CD8-positive, alpha-beta memory T cell (primary cell): ENCODE data around the gene ZBTB2. TPM values are rescaled to one million over a fixed set of nuclear protein-coding genes. Genes with fewer than 3 reads are reported as not detected.
A peak's percentile ranks its signal among the peaks of the same experiment; 100 is the strongest.

Experiments used
- CTCF ChIA-PET: fragments of 350-600 bp; sonication (Branson Sonifier 250); formaldehyde crosslinking; loops from one replicate; lab custom pipeline; 2021; ENCODE audit warnings: antibody characterized with exemption; lab: Charles Lee
- POLR2A ChIA-PET: fragments of 350-600 bp; sonication (Branson Sonifier 250); formaldehyde crosslinking; loops from one replicate; lab custom pipeline; 2021; ENCODE audit warnings: antibody characterized with exemption; lab: Charles Lee
- DNase-seq, 5 donors: peaks; one replicate each; pipeline versions ENCODE4 v3.0.0 to v3.0.0-alpha.2; 2020 to 2022; ENCODE audit warnings: mixed read lengths in 1 of 5
- H3K27ac ChIP-seq: one replicate; pipeline ENCODE4 v1.7.0; 2013; ENCODE audit warnings: low read depth, mild to moderate bottlenecking, low read length, moderate library complexity
- H3K27me3 ChIP-seq: 2 replicates; pipeline ENCODE4 v1.7.0; 2013; ENCODE audit warnings: low read length, mild to moderate bottlenecking; ENCODE audit not compliant: insufficient read depth, poor library complexity, severe bottlenecking
- H3K36me3 ChIP-seq: 2 replicates; pipeline ENCODE4 v1.7.0; 2013; ENCODE audit warnings: mild to moderate bottlenecking, low read length, moderate library complexity; ENCODE audit not compliant: insufficient read depth
- H3K4me1 ChIP-seq: 2 replicates; pipeline ENCODE4 v1.7.0; 2013; ENCODE audit warnings: mild to moderate bottlenecking, low read length, moderate library complexity; ENCODE audit not compliant: insufficient read depth
- H3K4me3 ChIP-seq: 2 replicates; pipeline ENCODE4 v1.7.0; 2013; ENCODE audit warnings: mild to moderate bottlenecking, low read length
- H3K9me3 ChIP-seq: 2 replicates; pipeline ENCODE4 v1.7.0; 2013; ENCODE audit warnings: mild to moderate bottlenecking, low read length
- H3K27ac Mint-ChIP-seq, 8 donors: one replicate each; pipeline ENCODE4 v1.8.0; 2020 to 2021; ENCODE audit warnings: mixed read lengths in 8 of 8, mild to moderate bottlenecking in 6 of 8, inconsistent platforms in 3 of 8, moderate library complexity in 3 of 8
- H3K27me3 Mint-ChIP-seq, 2 donors: one replicate each; pipeline ENCODE4 v1.8.0; 2020 to 2021; ENCODE audit warnings: mixed read lengths in 2 of 2, mild to moderate bottlenecking in 1 of 2, moderate library complexity in 1 of 2
- H3K36me3 Mint-ChIP-seq, 3 donors: one replicate each; pipeline ENCODE4 v1.8.0; 2020 to 2021; ENCODE audit warnings: mixed read lengths in 3 of 3, inconsistent platforms in 1 of 3, mild to moderate bottlenecking in 1 of 3
- H3K4me1 Mint-ChIP-seq, 3 donors: one replicate each; pipeline ENCODE4 v1.8.0; 2020 to 2021; ENCODE audit warnings: mixed read lengths in 3 of 3, inconsistent platforms in 1 of 3, mild to moderate bottlenecking in 1 of 3
- H3K4me3 Mint-ChIP-seq, 7 donors: one replicate each; pipeline ENCODE4 v1.8.0; 2020 to 2021; ENCODE audit warnings: mixed read lengths in 7 of 7, mild to moderate bottlenecking in 6 of 7, moderate library complexity in 4 of 7, inconsistent platforms in 2 of 7
- H3K9me3 Mint-ChIP-seq, 5 donors: one replicate each; pipeline ENCODE4 v1.8.0; 2020 to 2022; ENCODE audit warnings: mixed read lengths in 5 of 5, mild to moderate bottlenecking in 3 of 5, moderate library complexity in 2 of 5, inconsistent platforms in 1 of 5
- polyA plus RNA-seq: library from polyadenylated mRNA; unstranded; fragments of 300-500 nt; fragmentation: Illumina TruSeq; gene quantifications from one replicate; pipeline ENCODE4 v1.2.3, GENCODE V29; 2021
- total RNA-seq, 2 experiments: library from RNA; stranded (reverse); gene quantifications; one replicate each; pipeline ENCODE4 v1.2.3, GENCODE V29; 2021

The ZBTB2 gene
- total and polyA plus RNA-seq, 3 experiments from 2014 or later = 23.4 to 24.3 (median 24.0) TPM

- H3K27ac ChIP-seq = no peak overlapping the region
- peaks cover 10% of the 10 kb centered on the region for H3K4me1 ChIP-seq
- Mint-ChIP-seq H3K9me3 (peaks cover 0 to 2% (median 0%) of the 10 kb centered on the region in 5 donors), H3K4me1 (peaks cover 20 to 27% (median 24%) of the 10 kb centered on the region in 3 donors), H3K36me3 (no peaks in the 10 kb centered on the region), H3K27me3 (peaks cover 41 to 66% of the 10 kb centered on the region in 2 donors), H3K4me3 (peak overlapping the region; percentile 61 to 91 (median 75)), H3K27ac (peak overlapping the region in 4 of 8 donors; percentile 6 to 63 (median 20))
- H3K27me3 ChIP-seq = peaks cover 24% of the 10 kb centered on the region
- peak in 3 of 5 donors; percentile 3 to 8 (median 5) for DNase-seq
- ChIA-PET CTCF (interaction anchor here (0.8 to 8.0 kb wide), 28 partner anchors 8 to 445 kb away, joined by 3 to 143 read pairs (median 4); no protein-coding TSS in a partner anchor), POLR2A (interaction anchor here (0.6 to 1.1 kb wide), 4 partner anchors 34 to 432 kb away, joined by 3 to 4 read pairs (median 4); no protein-coding TSS in a partner anchor)
- no peaks in the 10 kb centered on the region for H3K9me3 ChIP-seq
- H3K4me3 ChIP-seq = peak overlapping the region; percentile 17
- H3K36me3 ChIP-seq = no peaks in the 10 kb centered on the region
Measured at GRCh38 chr6:151325075-151326050, 66.0 kb downstream of the ZBTB2 start.

- Mint-ChIP-seq H3K36me3 (no peaks in the 10 kb centered on the region), H3K4me1 (peaks cover 20 to 27% (median 24%) of the 10 kb centered on the region in 3 donors), H3K9me3 (peaks cover 0 to 2% (median 0%) of the 10 kb centered on the region in 5 donors), H3K4me3 (peak overlapping the region; percentile 45 to 72 (median 62)), H3K27me3 (peaks cover 43 to 69% of the 10 kb centered on the region in 2 donors), H3K27ac (peak overlapping the region in 1 of 8 donors; percentile 57)
- Histone ChIP-seq H3K4me3 (no peak overlapping the region), H3K27ac (no peak overlapping the region), H3K4me1 (peaks cover 10% of the 10 kb centered on the region), H3K9me3 (no peaks in the 10 kb centered on the region), H3K27me3 (peaks cover 20% of the 10 kb centered on the region), H3K36me3 (no peaks in the 10 kb centered on the region)
- DNase-seq = no peak
- POLR2A ChIA-PET = interaction anchor here (0.6 to 0.7 kb wide), 2 partner anchors 310 to 445 kb away, joined by 3 read pairs; no protein-coding TSS in a partner anchor
- CTCF ChIA-PET = interaction anchor here (0.8 to 8.0 kb wide), 39 partner anchors 9 to 509 kb away, joined by 3 to 143 read pairs (median 4); no protein-coding TSS in a partner anchor
Measured at GRCh38 chr6:151324488-151324825, 66.9 kb downstream of the ZBTB2 start.

DNA sequence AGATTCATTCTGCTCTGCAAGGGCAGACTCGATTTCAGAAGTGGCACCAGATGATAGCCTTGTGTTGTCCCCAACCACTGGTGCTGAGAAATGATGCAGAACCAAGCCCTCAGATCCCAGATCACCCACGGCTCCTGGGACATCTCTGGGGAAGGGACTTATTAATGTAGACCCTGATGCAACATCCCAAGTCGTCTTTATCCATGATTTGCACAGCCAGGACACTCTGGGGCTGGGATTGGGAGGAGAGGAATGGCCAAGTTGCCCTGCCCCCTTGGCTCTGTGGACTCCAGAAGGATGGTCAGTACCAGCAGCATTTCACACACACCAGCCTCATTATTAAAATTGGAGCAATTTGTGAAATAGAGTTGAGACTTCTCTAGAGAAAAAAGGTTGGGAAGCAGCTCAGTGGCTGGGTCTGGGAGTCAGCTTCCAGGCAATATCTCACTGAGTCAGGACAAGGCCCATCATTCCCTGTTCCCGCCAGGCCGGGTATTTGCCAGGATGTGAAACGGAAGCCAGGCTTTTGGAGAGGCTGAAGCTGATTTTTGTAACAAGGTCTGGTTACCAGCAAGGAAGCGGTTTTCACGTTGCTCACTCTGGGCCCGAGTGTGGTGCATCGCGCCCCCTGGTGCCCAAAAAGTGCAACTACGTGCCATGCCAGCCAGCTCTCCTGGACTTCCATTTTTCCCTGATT is 67.4 kb downstream of the ZBTB2 start:
- Histone ChIP-seq H3K4me1 (peaks cover 10% of the 10 kb centered on the region), H3K4me3 (no peak overlapping the region), H3K27me3 (peaks cover 20% of the 10 kb centered on the region), H3K9me3 (no peaks in the 10 kb centered on the region), H3K36me3 (no peaks in the 10 kb centered on the region), H3K27ac (no peak overlapping the region)
- Mint-ChIP-seq H3K36me3 (no peaks in the 10 kb centered on the region), H3K27ac (peak overlapping the region in 1 of 8 donors; percentile 57), H3K4me1 (peaks cover 20 to 27% (median 24%) of the 10 kb centered on the region in 3 donors), H3K4me3 (peak overlapping the region; percentile 45 to 72 (median 62)), H3K9me3 (peaks cover 0 to 2% (median 0%) of the 10 kb centered on the region in 5 donors), H3K27me3 (peaks cover 43 to 69% of the 10 kb centered on the region in 2 donors)
- POLR2A ChIA-PET = interaction anchor here (0.6 kb wide), 1 partner anchor 445 kb away, joined by 3 read pairs; no protein-coding TSS in a partner anchor
- peak; percentile 59 to 76 (median 62) for DNase-seq
- CTCF ChIA-PET = interaction anchor here (0.6 to 8.0 kb wide), 34 partner anchors 9 to 509 kb away, joined by 3 to 143 read pairs (median 4); no protein-coding TSS in a partner anchor

- H3K9me3 ChIP-seq = no peaks in the 10 kb centered on the region
- Mint-ChIP-seq H3K27ac (no peak overlapping the region), H3K4me1 (peaks cover 20 to 27% (median 24%) of the 10 kb centered on the region in 3 donors), H3K4me3 (no peak overlapping the region), H3K36me3 (no peaks in the 10 kb centered on the region), H3K9me3 (peaks cover 0 to 2% (median 0%) of the 10 kb centered on the region in 5 donors), H3K27me3 (peaks cover 43 to 61% of the 10 kb centered on the region in 2 donors)
- no peak overlapping the region for H3K27ac ChIP-seq
- peaks cover 17% of the 10 kb centered on the region for H3K27me3 ChIP-seq
- ChIA-PET CTCF (interaction anchor here (1.0 to 8.0 kb wide), 4 partner anchors 33 to 431 kb away, joined by 3 to 143 read pairs (median 61); no protein-coding TSS in a partner anchor), POLR2A (no interaction called here)
- H3K4me1 ChIP-seq = peaks cover 10% of the 10 kb centered on the region
- H3K4me3 ChIP-seq = no peak overlapping the region
- no peak for DNase-seq
- H3K36me3 ChIP-seq = no peaks in the 10 kb centered on the region
Measured at GRCh38 chr6:151322570-151322969, 68.8 kb downstream of the ZBTB2 start.

- H3K4me1 Mint-ChIP-seq = peaks cover 20 to 27% (median 22%) of the 10 kb centered on the region in 3 donors
- peaks cover 0 to 2% (median 0%) of the 10 kb centered on the region in 5 donors for H3K9me3 Mint-ChIP-seq
- no peak overlapping the region for H3K27ac ChIP-seq
- no peaks in the 10 kb centered on the region for H3K9me3 ChIP-seq
- peaks cover 10% of the 10 kb centered on the region for H3K4me1 ChIP-seq
- DNase-seq = no peak
- no peak overlapping the region for H3K4me3 ChIP-seq
- H3K4me3 Mint-ChIP-seq = no peak overlapping the region
- H3K27me3 Mint-ChIP-seq = peaks cover 38 to 52% of the 10 kb centered on the region in 2 donors
- ChIA-PET CTCF (interaction anchor here (0.7 to 8.0 kb wide), 4 partner anchors 13 to 430 kb away, joined by 3 to 113 read pairs (median 5); no protein-coding TSS in a partner anchor), POLR2A (no interaction called here)
- H3K27ac Mint-ChIP-seq = no peak overlapping the region
- no peaks in the 10 kb centered on the region for H3K36me3 Mint-ChIP-seq
- peaks cover 17% of the 10 kb centered on the region for H3K27me3 ChIP-seq
- no peaks in the 10 kb centered on the region for H3K36me3 ChIP-seq
Measured at GRCh38 chr6:151321438-151321837, 69.9 kb downstream of the ZBTB2 start.

- Mint-ChIP-seq H3K27ac (no peak overlapping the region), H3K4me3 (no peak overlapping the region), H3K9me3 (peaks cover 0 to 9% (median 3%) of the 10 kb centered on the region in 5 donors), H3K36me3 (peaks cover 0 to 2% (median 0%) of the 10 kb centered on the region in 3 donors), H3K4me1 (peaks cover 11 to 17% (median 12%) of the 10 kb centered on the region in 3 donors), H3K27me3 (peaks cover 28 to 41% of the 10 kb centered on the region in 2 donors)
- Histone ChIP-seq H3K36me3 (no peaks in the 10 kb centered on the region), H3K27ac (no peak overlapping the region), H3K9me3 (no peaks in the 10 kb centered on the region), H3K27me3 (peaks cover 10% of the 10 kb centered on the region), H3K4me1 (peaks cover 9% of the 10 kb centered on the region), H3K4me3 (no peak overlapping the region)
- no peak for DNase-seq
- ChIA-PET CTCF (interaction anchor here (1.7 kb wide), 1 partner anchor 14 kb away, joined by 7 read pairs; no protein-coding TSS in a partner anchor), POLR2A (no interaction called here)
Measured at GRCh38 chr6:151320140-151320539, 71.2 kb downstream of the ZBTB2 start.

GRCh38 chr6:151317995-151318365 is 73.4 kb downstream of the ZBTB2 start:
- peaks cover 16 to 30% of the 10 kb centered on the region in 2 donors for H3K27me3 Mint-ChIP-seq

More at GRCh38 chr6:151317995-151318365, 73.4 kb downstream of the ZBTB2 start:
- CTCF ChIA-PET = interaction anchor here (1.6 kb wide), 1 partner anchor 17 kb away, joined by 5 read pairs; no protein-coding TSS in a partner anchor
- H3K4me1 Mint-ChIP-seq = no peaks in the 10 kb centered on the region
- H3K9me3 Mint-ChIP-seq = peaks cover 0 to 9% (median 3%) of the 10 kb centered on the region in 5 donors
- no peaks in the 10 kb centered on the region for H3K4me1 ChIP-seq
- H3K27me3 ChIP-seq = peaks cover 2% of the 10 kb centered on the region
- DNase-seq = no peak
- H3K4me3 ChIP-seq = no peak overlapping the region
- H3K4me3 Mint-ChIP-seq = no peak overlapping the region
- no peak overlapping the region for H3K27ac ChIP-seq
- no peak overlapping the region for H3K27ac Mint-ChIP-seq
- no peaks in the 10 kb centered on the region for H3K36me3 ChIP-seq
- H3K9me3 ChIP-seq = no peaks in the 10 kb centered on the region
- POLR2A ChIA-PET = no interaction called here
- H3K36me3 Mint-ChIP-seq = peaks cover 0 to 2% (median 0%) of the 10 kb centered on the region in 3 donors
